Measurements from ENCODE around the gene MCUB. TPM values are rescaled to one million over a fixed set of nuclear protein-coding genes. Genes with fewer than 3 reads are reported as not detected.
"Not testable (repeated sequence)": the region's sequence is repeated elsewhere in the genome, so short reads cannot be mapped to it uniquely, and the experiment has no call there.

The MCUB gene
- total RNA-seq, 1 donor: 22.8 TPM

DNA sequence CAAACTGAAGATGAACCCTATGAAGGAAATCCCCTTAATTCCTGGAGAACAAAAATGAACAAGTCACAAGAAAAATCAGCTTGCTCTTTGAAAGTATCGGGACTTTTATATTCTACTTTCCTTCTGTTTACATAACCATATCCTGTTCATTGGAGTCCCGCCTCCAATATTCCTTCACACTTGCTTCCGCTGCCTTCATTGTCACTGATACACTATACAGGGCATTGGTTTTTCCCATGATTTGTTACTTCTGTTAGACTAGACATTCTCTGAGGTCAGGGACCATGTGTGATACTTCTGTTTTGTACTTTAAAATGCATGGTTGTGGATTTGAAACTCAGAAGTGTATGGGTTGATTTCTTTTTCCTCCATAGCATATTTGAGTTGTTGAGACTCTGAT lies 18.8 kb downstream of the MCUB start:
- Histone ChIP-seq H3K4me2 (ENCODE audit: insufficient read depth, low read length) (no peak overlapping the region), H3K27me3 (ENCODE audit: insufficient read depth, low read length) (no peaks in the 10 kb centered on the region), H3K4me1 (ENCODE audit: insufficient read depth, low read length) (no peaks in the 10 kb centered on the region), H3K27ac (ENCODE audit: low read depth, low read length) (no peak overlapping the region), H3K9me3 (ENCODE audit: low read depth, low read length) (no peaks in the 10 kb centered on the region), H3K4me3 (ENCODE audit: insufficient read depth, low read length) (no peak overlapping the region), H3K79me2 (ENCODE audit: insufficient read depth, low read length) (no peaks in the 10 kb centered on the region), H2AFZ (ENCODE audit: low read length) (no peak overlapping the region), H3K36me3 (ENCODE audit: insufficient read depth, low read length) (no peaks in the 10 kb centered on the region), H4K20me1 (ENCODE audit: insufficient read depth, low read length) (peaks cover 2% of the 10 kb centered on the region)
- no peak for DNase-seq (ENCODE audit: insufficient read length, low spot score, missing footprints)
- TF ChIP-seq, protein P1, sequence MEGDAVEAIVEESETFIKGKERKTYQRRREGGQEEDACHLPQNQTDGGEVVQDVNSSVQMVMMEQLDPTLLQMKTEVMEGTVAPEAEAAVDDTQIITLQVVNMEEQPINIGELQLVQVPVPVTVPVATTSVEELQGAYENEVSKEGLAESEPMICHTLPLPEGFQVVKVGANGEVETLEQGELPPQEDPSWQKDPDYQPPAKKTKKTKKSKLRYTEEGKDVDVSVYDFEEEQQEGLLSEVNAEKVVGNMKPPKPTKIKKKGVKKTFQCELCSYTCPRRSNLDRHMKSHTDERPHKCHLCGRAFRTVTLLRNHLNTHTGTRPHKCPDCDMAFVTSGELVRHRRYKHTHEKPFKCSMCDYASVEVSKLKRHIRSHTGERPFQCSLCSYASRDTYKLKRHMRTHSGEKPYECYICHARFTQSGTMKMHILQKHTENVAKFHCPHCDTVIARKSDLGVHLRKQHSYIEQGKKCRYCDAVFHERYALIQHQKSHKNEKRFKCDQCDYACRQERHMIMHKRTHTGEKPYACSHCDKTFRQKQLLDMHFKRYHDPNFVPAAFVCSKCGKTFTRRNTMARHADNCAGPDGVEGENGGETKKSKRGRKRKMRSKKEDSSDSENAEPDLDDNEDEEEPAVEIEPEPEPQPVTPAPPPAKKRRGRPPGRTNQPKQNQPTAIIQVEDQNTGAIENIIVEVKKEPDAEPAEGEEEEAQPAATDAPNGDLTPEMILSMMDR (IDR thresholded peaks at IDR 0.05; ENCODE audit: extremely low read depth, low read depth, low read length): no peak

DNA sequence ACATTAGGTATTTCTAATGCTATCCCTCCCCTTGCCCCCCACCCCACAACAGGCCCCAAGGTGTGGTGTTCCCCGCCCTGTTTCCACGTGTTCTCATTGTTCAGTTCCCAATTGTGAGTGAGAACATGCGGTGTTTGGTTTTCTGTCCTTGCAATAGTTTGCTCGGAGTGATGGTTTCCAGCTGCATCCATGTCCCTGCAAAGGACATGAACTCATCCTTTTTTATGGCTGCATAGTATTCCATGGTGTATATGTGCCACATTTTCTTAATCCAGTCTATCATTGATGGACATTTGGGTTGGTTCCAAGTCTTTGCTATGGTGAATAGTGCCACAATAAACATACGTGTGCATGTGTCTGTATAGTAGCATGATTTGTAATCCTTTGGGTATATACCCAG lies 20.0 kb downstream of the MCUB start:
- H3K79me2 ChIP-seq (ENCODE audit: insufficient read depth, low read length); DNase-seq (ENCODE audit: insufficient read length, low spot score, missing footprints); H3K36me3 ChIP-seq (ENCODE audit: insufficient read depth, low read length); H2AFZ ChIP-seq (ENCODE audit: low read length); H3K4me1 ChIP-seq (ENCODE audit: insufficient read depth, low read length); H3K9me3 ChIP-seq (ENCODE audit: low read depth, low read length); H3K27me3 ChIP-seq (ENCODE audit: insufficient read depth, low read length); H3K4me3 ChIP-seq (ENCODE audit: insufficient read depth, low read length); H3K27ac ChIP-seq (ENCODE audit: low read depth, low read length); H4K20me1 ChIP-seq (ENCODE audit: insufficient read depth, low read length); H3K4me2 ChIP-seq (ENCODE audit: insufficient read depth, low read length): not testable (repeated sequence)

DNA sequence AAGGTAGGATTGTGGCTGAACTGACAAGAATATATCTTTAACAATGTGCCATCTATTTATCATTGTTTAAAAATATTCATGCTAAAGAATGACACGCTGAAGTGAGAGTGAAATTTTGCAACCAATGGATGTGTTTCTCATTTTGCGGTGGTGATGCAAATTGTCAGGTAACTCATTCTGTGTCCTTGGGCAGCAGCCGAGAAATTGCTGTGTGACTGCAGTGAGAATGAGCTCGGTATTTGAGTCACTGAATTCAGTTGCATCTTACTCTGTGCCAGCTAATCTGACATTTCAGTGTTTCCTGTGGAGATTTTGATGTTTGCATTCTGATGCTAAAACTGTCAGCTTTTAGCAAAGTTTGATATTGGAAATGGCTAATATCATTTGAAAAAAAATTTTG lies 28.1 kb downstream of the MCUB start:
- H3K27ac ChIP-seq (ENCODE audit: low read depth, low read length): no peak overlapping the region
- H3K9me3 ChIP-seq (ENCODE audit: low read depth, low read length): no peaks in the 10 kb centered on the region
- no peaks in the 10 kb centered on the region for H3K36me3 ChIP-seq (ENCODE audit: insufficient read depth, low read length)
- H3K4me1 ChIP-seq (ENCODE audit: insufficient read depth, low read length): no peaks in the 10 kb centered on the region
- H2AFZ ChIP-seq (ENCODE audit: low read length): no peak overlapping the region
- H3K27me3 ChIP-seq (ENCODE audit: insufficient read depth, low read length): no peaks in the 10 kb centered on the region
- no peaks in the 10 kb centered on the region for H3K79me2 ChIP-seq (ENCODE audit: insufficient read depth, low read length)
- H3K4me3 ChIP-seq (ENCODE audit: insufficient read depth, low read length): no peak overlapping the region
- DNase-seq (ENCODE audit: insufficient read length, low spot score, missing footprints): peak; percentile 69
- peaks cover 3% of the 10 kb centered on the region for H4K20me1 ChIP-seq (ENCODE audit: insufficient read depth, low read length)
- TF ChIP-seq, protein P1 (IDR thresholded peaks at IDR 0.05; ENCODE audit: extremely low read depth, low read depth, low read length): no peak
- no peak overlapping the region for H3K4me2 ChIP-seq (ENCODE audit: insufficient read depth, low read length)

DNA sequence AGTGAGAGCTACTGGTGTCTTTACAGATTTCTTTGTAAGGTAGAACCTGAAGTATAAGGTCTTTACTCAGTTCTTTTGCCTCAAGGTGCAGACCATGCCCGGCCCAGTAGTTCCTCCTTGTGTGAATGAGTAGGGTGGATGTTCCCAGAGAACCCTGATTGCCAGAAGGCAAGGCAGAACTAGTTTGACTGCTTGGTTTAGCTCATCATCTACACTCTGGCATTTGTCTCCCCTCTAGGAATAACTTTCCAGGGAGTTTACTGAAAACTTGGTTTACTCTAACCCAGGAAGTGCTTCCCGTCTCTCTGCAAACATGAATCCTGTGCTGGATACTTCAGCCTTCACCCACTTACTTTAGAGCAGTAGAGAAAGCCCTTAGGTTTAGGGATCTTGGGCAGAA lies 29.1 kb downstream of the MCUB start:
- Histone ChIP-seq H3K27me3 (ENCODE audit: insufficient read depth, low read length) (no peaks in the 10 kb centered on the region), H3K4me1 (ENCODE audit: insufficient read depth, low read length) (no peaks in the 10 kb centered on the region), H3K4me2 (ENCODE audit: insufficient read depth, low read length) (no peak overlapping the region), H2AFZ (ENCODE audit: low read length) (peak overlapping the region; percentile 13), H3K4me3 (ENCODE audit: insufficient read depth, low read length) (no peak overlapping the region), H3K79me2 (ENCODE audit: insufficient read depth, low read length) (no peaks in the 10 kb centered on the region), H3K36me3 (ENCODE audit: insufficient read depth, low read length) (no peaks in the 10 kb centered on the region), H4K20me1 (ENCODE audit: insufficient read depth, low read length) (peaks cover 3% of the 10 kb centered on the region), H3K27ac (ENCODE audit: low read depth, low read length) (no peak overlapping the region), H3K9me3 (ENCODE audit: low read depth, low read length) (no peaks in the 10 kb centered on the region)
- DNase-seq (ENCODE audit: insufficient read length, low spot score, missing footprints): no peak
- TF ChIP-seq, protein P1 (IDR thresholded peaks at IDR 0.05; ENCODE audit: extremely low read depth, low read depth, low read length): no peak

Measured in osteoblast (primary cell).